ENCODE data around the gene UFC1. TPM values are rescaled to one million over a fixed set of nuclear protein-coding genes. Genes with fewer than 3 reads are reported as not detected.

UFC1 gene
- total RNA-seq, 4 donors from 2014 or later, result 73.6 to 96.7 (median 78.4) TPM

- ATAC-seq (ENCODE audit: low FRiP score) (no peak), DNase-seq (ENCODE audit: low spot score) (no peak)
- TF ChIP-seq CTCF (IDR thresholded peaks at IDR 0.05), result no peak
Observed at GRCh38 chr1:161128591-161129420, 25.0 kb upstream of the UFC1 start.

- ATAC-seq (ENCODE audit: low FRiP score), result no peak
- DNase-seq (ENCODE audit: low spot score), result no peak
- no peak for TF ChIP-seq CTCF (IDR thresholded peaks at IDR 0.05)
Observed at GRCh38 chr1:161130266-161130665, 23.5 kb upstream of the UFC1 start.

- peak; percentile 43 for ATAC-seq (ENCODE audit: low FRiP score)
- no peak for TF ChIP-seq CTCF (IDR thresholded peaks at IDR 0.05)
Observed at GRCh38 chr1:161131523-161132409, 22.0 kb upstream of the UFC1 start.

GRCh38 chr1:161132410-161133219 lies 21.2 kb upstream of the UFC1 start, which contains the start of gene DEDD:
Gene DEDD (minus strand): TSS chr1:161132667. CDS start chr1:161124462, 8,205 bp downstream.
- peak; percentile 93 for ATAC-seq (ENCODE audit: low FRiP score)
- DNase-seq (ENCODE audit: low spot score), result peak; percentile 65

More at GRCh38 chr1:161131523-161132409, 22.0 kb upstream of the UFC1 start:
- DNase-seq (ENCODE audit: low spot score), result no peak

GRCh38 chr1:161133220-161133740 lies 20.5 kb upstream of the UFC1 start:
- no peak for TF ChIP-seq CTCF (IDR thresholded peaks at IDR 0.05)
- DNase-seq (ENCODE audit: low spot score) (no peak), ATAC-seq (ENCODE audit: low FRiP score) (no peak)

More at GRCh38 chr1:161132410-161133219, 21.2 kb upstream of the UFC1 start, which contains the start of gene DEDD:
- TF ChIP-seq CTCF (IDR thresholded peaks at IDR 0.05), result no peak

DNA sequence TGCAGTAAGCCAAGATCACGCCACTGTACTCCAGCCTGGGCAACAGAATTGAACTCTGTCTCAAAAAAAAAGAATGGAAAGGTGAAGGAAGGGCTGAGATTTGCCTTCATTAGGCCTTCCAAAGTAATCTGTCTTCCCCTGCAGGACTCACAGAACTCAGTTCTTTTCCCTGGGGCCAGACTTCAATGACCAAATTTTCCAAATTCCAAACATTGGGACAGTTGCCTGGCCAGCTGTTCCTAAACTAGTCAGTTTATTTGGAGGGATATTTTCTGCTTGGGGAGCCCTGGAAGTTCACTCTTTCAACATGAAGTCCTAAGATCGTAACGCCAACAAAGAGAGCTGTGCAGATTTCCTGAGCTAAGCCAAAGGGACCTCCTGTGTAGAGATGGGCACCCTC lies 15.9 kb upstream of the UFC1 start:
- DNase-seq (ENCODE audit: low spot score), result no peak
- no peak for ATAC-seq (ENCODE audit: low FRiP score)
- no peak for TF ChIP-seq CTCF (IDR thresholded peaks at IDR 0.05)

All from omental fat pad (tissue), 4 donors.